Hypothalamus (tissue), 51 donors: ENCODE results near the gene UBASH3B.

Experiments
- DNase-seq, 51 donors: peaks; one replicate each; lab custom pipeline; 2025; lab: John Stamatoyannopoulos, UW

UBASH3B gene

DNA sequence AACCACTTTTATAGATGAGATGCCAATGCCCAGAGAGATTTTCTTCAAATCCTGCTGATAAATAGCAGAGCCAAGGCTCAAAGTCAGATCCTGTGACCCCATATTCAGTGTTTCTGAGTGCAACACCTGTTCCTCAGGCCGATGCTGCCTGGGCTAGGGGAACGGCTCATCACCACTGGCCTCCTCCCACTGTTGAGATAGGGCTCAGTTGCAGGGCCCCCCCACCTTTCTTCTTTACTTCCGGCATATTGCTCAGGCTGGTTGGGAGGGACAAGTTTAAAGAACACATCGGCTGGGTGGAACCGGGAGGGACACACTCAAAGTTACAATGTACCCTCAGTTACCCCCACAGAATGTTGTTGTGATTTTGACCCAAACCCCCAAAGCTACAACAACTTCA lies 94.5 kb downstream of the UBASH3B start:
- no peak for DNase-seq

DNA sequence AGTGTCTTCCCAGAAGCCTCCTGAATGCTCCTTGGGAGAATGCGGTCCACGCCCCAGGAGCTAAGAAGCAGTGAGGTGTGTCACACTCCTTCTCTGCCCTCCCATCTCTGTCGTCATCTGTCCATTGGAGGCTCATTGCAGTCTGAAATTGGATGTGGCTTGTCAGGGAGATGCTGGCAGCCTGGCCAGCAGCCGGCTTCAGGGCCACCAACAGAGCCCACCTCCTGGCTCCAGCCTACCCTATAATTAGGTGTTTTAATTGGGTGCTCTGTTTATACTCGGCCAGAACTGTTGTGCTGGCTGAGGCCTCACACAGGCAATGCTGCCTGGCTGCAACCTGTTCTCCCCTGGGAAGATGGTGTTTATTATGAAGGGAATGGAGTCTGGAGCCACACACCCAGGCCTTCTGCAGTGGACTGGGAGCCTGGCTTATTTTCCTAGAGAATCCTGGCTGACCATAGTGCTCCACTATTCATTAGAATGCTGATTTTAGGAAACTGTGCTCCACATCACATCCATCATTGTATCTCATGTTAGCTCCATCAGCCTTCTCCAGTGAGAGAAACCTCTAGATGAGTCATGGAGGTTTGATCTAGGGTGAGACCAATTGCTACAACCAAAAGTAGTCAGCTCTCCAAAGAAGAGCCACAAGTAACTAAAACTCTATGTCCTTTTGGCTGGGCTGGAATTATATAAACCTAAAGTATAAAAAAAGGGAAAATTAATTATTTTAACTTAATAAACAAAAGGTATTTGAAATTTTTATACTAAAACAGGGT lies 96.0 kb downstream of the UBASH3B start:
- DNase-seq = no peak

DNA sequence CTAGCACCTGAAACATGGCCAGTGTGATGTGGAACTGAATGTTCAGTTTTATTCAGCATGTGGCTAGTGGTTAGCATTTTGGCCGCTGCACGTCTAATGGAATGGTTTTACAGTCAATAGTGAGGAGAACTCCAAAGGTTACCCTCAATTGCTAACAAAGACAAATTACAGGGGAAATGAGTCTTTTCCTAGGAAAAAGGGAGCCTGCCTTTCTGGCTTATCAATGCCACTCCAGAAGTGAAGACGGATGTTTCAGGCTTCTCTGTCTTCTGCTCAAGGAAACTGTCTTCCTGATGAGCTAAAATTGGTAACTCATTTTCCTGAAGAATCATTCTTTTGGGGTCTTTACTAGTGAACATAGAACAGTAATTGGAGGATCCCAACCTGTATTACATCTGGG lies 98.5 kb downstream of the UBASH3B start:
- no peak for DNase-seq

DNA sequence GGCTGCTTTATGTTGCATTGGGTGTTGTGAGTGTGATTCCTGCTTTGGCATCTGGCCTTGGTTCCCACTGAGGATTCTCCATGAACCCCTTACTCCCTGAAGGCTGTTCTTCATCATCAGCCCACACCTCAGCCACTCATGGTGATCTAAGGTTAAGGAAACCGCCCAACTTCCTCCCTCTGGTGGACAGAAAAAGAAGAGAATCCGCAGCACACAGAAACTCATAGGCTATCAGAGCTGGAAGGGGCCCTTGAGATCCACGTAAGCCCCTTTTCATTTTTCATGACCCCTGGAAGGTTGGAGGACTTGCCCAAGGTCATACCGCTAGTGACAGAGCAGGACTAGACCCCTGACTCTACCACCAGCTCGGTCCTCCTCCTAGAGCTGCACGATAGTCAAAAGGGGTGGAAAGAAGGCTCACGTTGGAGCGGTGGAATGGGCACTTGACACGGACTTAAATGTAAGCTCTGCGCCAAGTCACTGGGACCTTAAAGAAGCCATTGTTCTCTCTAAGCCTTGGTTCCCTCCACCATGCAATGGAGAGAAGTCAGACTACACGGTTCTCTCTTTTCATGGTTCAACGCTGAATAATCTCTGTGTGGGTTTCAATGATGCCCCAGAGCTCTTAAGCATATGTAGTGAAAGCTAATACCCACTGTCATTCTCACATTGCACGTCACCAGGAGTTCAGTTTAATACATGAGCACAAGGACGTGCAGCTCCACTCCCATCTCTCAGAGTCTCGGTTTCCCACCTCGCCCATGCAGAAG lies 99.2 kb downstream of the UBASH3B start:
- DNase-seq = no peak

- DNase-seq = no peak
Measured at GRCh38 chr11:122755409-122755808, 99.9 kb downstream of the UBASH3B start.

DNA sequence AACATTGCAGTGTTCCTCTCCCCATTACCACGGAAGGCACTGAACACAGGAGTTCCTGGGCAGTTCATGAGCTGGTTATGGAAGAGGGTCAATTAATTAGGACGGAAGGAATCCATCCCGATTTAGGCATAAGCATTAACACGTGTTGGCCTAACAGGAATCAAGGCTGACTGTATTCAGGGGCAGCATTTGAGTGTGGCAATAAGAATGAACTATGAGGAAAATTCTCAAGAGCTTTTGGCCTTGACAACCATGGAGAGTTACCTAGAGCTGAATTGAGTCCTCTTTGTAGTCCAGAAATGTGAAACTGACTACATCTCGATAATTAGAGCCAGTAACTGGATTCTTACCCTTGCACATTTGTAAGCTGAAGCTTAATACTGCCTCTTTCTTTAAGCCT lies 100.4 kb downstream of the UBASH3B start:
- no peak for DNase-seq

GRCh38 chr11:122756417-122756816 lies 100.9 kb downstream of the UBASH3B start:
- DNase-seq = peak in 9 of 51 donors; percentile 11 to 29 (median 16)

DNA sequence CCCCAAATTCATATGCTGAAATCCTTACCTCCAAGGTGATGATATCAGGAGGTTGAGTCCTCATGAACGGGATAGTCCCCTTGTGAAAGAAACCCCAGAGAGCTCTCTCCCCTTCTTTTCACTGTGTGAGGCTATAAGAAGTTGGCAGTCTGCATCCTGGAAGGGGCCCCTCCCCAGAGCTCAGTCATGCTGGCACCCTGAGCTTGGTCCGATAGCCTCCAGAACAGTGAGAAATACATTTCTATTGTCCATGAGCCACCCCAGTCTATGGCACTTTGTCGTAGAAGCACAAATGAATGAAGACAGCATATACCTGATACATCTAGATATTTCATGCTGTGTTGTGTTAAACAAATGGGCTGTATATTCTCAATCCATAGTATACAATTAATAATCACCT lies 101.7 kb downstream of the UBASH3B start:
- no peak for DNase-seq

GRCh38 chr11:122758339-122758738 lies 102.8 kb downstream of the UBASH3B start:
- DNase-seq = no peak

DNA sequence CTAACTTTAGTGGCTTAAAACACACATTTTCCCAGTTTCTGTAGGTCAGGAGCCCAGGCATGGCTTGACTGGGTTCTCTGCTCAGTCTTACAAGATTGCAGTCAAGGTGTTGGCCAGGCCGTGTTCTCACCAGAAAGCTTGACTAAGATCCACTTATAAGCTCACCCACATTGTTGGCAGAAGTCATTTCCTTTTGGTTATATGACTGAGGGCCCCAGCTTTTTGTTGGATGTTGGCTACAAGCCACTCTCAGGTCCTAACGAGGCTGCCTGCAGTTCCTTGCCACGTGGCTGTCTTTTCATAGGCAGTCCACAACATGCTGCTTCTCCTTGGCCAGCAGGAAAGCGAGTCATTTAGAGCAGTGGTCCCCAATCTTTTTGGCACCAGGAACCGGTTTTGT lies 103.5 kb downstream of the UBASH3B start:
- DNase-seq = peak in 1 of 51 donors; percentile 7

- no peak for DNase-seq
Measured at GRCh38 chr11:122763108-122763507, 107.6 kb downstream of the UBASH3B start.

DNA sequence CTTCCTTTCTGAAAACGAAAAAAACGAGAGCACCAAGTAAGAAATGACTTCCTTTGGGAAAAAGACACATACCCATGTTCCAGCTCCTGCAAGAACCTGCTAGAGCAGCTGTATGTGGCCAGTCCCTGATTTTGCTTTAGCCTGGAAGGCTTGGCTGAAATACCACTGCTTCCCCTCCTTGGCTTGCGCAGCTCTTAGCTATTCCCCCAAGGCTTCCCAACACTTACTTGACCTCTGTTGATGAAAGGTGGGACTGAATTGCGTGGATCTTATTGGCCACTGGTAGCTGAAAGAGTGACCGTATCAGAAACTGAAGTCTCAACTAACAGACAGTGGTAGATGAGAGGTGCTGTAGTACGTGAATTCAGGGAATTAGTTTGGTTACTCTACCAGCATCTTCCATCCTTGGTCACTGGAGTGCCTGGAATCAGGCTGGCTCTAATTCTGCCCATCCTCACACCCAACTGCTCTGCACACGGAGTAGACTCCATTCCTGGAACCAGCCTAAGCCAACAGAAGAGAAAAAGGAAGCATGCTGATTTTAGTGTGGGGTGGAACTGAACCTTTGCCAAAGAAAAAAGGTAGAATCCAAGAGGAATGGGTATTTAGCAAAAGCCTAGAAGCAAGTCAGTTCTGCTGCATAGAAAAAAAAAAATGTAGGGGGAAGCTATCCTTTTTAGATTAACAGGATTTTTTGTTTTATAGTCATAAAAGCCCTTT lies 109.0 kb downstream of the UBASH3B start:
- DNase-seq = no peak

DNA sequence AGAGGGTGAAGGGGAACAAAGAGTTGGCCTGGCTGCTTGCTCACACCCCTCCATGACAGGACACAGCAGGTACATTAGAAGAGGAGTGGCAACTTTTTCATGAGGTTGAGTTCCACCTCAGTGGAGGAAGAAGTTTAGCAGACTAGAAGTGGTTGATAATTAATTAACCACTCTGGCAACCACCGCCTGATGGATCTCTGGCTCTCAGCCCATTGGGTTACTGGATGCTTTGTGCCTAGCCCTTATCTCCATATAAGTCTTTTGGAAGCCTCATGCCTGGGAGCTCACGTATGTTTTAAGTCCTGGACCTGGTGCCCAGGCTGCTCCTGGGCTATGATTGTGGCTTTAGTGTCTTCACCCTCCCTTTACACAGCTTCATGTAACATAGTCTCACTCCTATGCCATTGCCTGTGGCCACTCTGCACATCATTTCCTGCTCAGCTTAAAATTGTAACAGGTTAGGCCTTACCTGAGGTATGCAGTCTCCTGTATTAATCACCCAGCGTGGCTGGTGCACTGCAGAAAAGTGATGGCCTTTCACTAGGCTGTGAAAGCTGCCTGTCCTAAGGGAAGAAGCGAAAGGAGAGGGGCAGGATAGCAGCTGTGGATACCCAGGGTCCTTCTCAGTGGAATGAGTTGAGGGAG lies 110.1 kb downstream of the UBASH3B start:
- no peak for DNase-seq

DNA sequence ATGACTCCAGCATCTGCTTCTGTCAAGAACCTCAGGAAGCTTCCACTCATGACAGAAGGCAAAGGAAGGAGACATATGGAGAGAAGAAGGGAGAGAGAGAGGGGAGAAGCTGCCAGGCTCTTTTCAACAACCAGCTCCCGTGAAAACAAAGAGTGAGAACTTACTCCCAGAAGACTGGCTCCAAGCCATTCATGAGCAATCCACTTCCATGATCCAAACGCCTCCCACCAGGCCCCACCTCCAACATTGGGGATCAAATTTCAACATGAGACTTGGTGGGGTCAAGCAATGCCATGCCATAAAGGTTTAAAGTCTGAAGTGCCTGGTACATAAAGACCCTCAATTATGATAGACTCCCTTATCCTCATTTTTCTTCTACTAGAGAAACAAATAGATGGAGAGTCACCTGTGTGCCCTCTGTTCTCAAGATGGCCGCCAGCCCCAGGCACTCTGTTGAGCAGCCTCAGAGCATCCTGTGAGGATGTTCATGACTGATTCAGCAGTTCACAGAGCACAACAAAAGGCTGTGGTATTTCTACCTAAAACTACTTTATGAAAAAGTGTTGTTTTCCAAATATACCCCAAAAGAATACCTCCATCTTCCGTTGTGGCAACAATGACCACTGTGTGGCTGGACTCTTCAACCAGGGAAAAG lies 113.7 kb downstream of the UBASH3B start:
- no peak for DNase-seq

GRCh38 chr11:122772945-122773344 lies 117.4 kb downstream of the UBASH3B start:
- no peak for DNase-seq

- DNase-seq = no peak
Measured at GRCh38 chr11:122773781-122774266, 118.3 kb downstream of the UBASH3B start.

- peak in 1 of 51 donors; percentile 31 for DNase-seq
Measured at GRCh38 chr11:122775675-122776271, 120.3 kb downstream of the UBASH3B start.

DNA sequence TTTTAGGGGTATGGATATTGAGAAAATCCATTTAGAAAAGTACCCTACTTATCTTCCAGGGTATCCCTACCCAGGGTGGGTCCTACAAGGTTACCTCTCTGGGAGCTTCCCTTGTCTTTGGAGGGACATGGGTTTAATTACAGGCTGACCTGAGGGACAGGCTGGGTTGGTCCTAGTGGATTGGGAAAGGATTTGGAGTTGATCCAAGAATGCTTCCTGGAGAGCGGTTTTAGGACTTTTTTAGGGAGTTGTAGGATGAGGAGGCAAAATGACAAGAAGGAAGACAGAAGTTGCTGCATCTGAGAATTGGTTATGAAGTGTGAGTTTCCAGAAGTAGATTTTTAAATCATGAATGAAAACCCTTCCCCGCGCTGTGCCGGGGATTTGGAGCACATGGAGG lies 121.0 kb downstream of the UBASH3B start:
- no peak for DNase-seq

- no peak for DNase-seq
Measured at GRCh38 chr11:122777343-122777742, 121.8 kb downstream of the UBASH3B start.

GRCh38 chr11:122778148-122778547 lies 122.6 kb downstream of the UBASH3B start:
- DNase-seq = peak in 1 of 51 donors; percentile 43
